Vagina (tissue), 2 donors: ENCODE results near the gene ZNF598.

Source experiments
- CTCF ChIP-seq, 3 experiments: fragments of 450-650 bp in 2 of 3; fragments of 200-600 bp in 1 of 3; sonication (generic) in 1 of 3; IDR thresholded peaks; one replicate each; pipeline ENCODE4 v1.5.1; 2017 to 2019; ENCODE audit warnings: antibody characterized with exemption in 3 of 3, mild to moderate bottlenecking in 2 of 3, moderate library complexity in 2 of 3
- POLR2A ChIP-seq, 2 donors: fragments of 450-650 bp; IDR thresholded peaks; one replicate each; pipeline ENCODE4 v1.6.1; 2017; ENCODE audit warnings: antibody characterized with exemption in 2 of 2, mild to moderate bottlenecking in 2 of 2, moderate library complexity in 2 of 2

DNA sequence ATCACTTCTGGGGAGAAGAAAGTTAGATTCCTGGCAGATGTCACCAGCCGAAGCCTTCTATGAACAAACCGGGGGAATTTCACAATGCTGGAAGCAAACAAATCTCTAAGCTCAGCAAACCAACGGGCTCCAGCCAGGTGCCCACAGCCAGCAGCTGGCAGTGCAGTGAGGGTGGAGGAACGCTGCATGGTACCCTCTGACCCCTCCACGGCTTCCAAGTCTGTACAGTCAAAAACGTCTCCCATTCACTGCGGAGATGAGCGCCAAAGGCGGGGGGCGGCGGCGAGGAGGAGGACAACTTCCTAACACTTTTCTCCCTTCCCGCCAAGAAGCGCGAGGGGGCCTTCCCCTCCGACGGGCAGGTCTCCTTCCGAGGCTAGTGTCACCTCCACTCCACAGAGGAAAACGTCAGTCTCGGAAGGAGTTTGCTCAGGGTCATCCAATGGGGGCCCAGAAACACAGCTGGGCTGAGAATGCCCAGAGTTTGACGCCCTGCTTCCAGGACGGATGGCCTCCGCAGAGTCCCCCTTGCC, 924 bp downstream of the ZNF598 start:
- TF ChIP-seq CTCF (IDR thresholded peaks at IDR 0.05) (no peak), POLR2A (IDR thresholded peaks at IDR 0.05) (no peak)
